Measurements from ENCODE around the gene TIAM1. TPM values are rescaled to one million over a fixed set of nuclear protein-coding genes. Genes with fewer than 3 reads are reported as not detected.

The TIAM1 gene
- total RNA-seq, 6 experiments from 2014 or later = 4.8 to 12.5 (median 7.7) TPM

- 53% methylated on average over 11 of the region's 11 CpGs for WGBS (ENCODE audit: insufficient coverage, low coverage, low lambda C conversion rate, missing lambda C conversion rate)
- no peaks in the 10 kb centered on the region for H3K27me3 ChIP-seq
- H3K36me3 ChIP-seq = no peaks in the 10 kb centered on the region
- no peak overlapping the region for H3K27ac ChIP-seq
- H3K9me3 ChIP-seq = no peaks in the 10 kb centered on the region
- intact Hi-C loops (cut with DNase I) = no loop called here
- no peak for ATAC-seq
- no peak for DNase-seq
- H3K4me3 ChIP-seq = no peak overlapping the region
- H3K4me1 ChIP-seq = no peaks in the 10 kb centered on the region
- TF ChIP-seq POLR2A (IDR thresholded peaks at IDR 0.05) (no peak), CTCF (IDR thresholded peaks at IDR 0.05) (no peak)
Measured at GRCh38 chr21:31265366-31266013, 78.6 kb downstream of the TIAM1 start.

GRCh38 chr21:31264574-31264973 is 79.5 kb downstream of the TIAM1 start:
- 89% methylated on average over 6 of the region's 6 CpGs for WGBS (ENCODE audit: insufficient coverage, low coverage, low lambda C conversion rate, missing lambda C conversion rate)
- intact Hi-C loops (cut with DNase I) = no loop called here
- Histone ChIP-seq H3K4me1 (no peaks in the 10 kb centered on the region), H3K27me3 (no peaks in the 10 kb centered on the region), H3K9me3 (no peaks in the 10 kb centered on the region), H3K36me3 (no peaks in the 10 kb centered on the region), H3K4me3 (no peak overlapping the region), H3K27ac (no peak overlapping the region)
- ATAC-seq = no peak
- no peak for TF ChIP-seq POLR2A (IDR thresholded peaks at IDR 0.05)
- no peak for TF ChIP-seq CTCF (IDR thresholded peaks at IDR 0.05)
- DNase-seq = no peak

GRCh38 chr21:31262728-31263127 is 81.3 kb downstream of the TIAM1 start:
- intact Hi-C loops (cut with DNase I) = no loop called here
- H3K36me3 ChIP-seq = no peaks in the 10 kb centered on the region
- DNase-seq (no peak), ATAC-seq (peak; percentile 23 to 61 (median 49))
- WGBS (ENCODE audit: insufficient coverage, low coverage, low lambda C conversion rate, missing lambda C conversion rate) = 80% methylated on average over 4 of the region's 4 CpGs
- no peak for TF ChIP-seq POLR2A (IDR thresholded peaks at IDR 0.05)
- TF ChIP-seq CTCF (IDR thresholded peaks at IDR 0.05) = no peak
- H3K4me1 ChIP-seq = no peaks in the 10 kb centered on the region
- H3K27me3 ChIP-seq = no peaks in the 10 kb centered on the region
- H3K27ac ChIP-seq = no peak overlapping the region
- H3K4me3 ChIP-seq = no peak overlapping the region
- no peaks in the 10 kb centered on the region for H3K9me3 ChIP-seq

GRCh38 chr21:31261759-31262158 is 82.3 kb downstream of the TIAM1 start:
- no peak overlapping the region for H3K27ac ChIP-seq
- WGBS (ENCODE audit: insufficient coverage, low coverage, low lambda C conversion rate, missing lambda C conversion rate) = 90% methylated on average over 6 of the region's 8 CpGs
- TF ChIP-seq CTCF (IDR thresholded peaks at IDR 0.05) (no peak), POLR2A (IDR thresholded peaks at IDR 0.05) (no peak)
- intact Hi-C loops (cut with DNase I) = no loop called here
- ATAC-seq = no peak
- no peak for DNase-seq
- H3K9me3 ChIP-seq = no peaks in the 10 kb centered on the region
- no peak overlapping the region for H3K4me3 ChIP-seq
- no peaks in the 10 kb centered on the region for H3K36me3 ChIP-seq
- no peaks in the 10 kb centered on the region for H3K4me1 ChIP-seq
- H3K27me3 ChIP-seq = no peaks in the 10 kb centered on the region

Measured in right lobe of liver (tissue), 6 donors.